Endothelial cell of umbilical vein (primary cell): ENCODE results near the gene OR6B3. TPM values are rescaled to one million over a fixed set of nuclear protein-coding genes. Genes with fewer than 3 reads are reported as not detected.

ENCODE experiments used
- BruUV-seq: library from RNA; stranded (reverse); fragments of 400-500 nt; replicated peaks from 2 replicates; lab custom pipeline; 2021; lab: Mats Ljungman, UMichigan
- CTCF ChIA-PET: fragments of 300-600, 350-600 bp; sonication (Branson Sonifier 250); formaldehyde crosslinking; loops from one replicate; lab custom pipeline; 2021; ENCODE audit warnings: antibody characterized with exemption, inconsistent platforms; lab: Charles Lee
- POLR2A ChIA-PET: fragments of 300-600, 350-600 bp; sonication (Branson Sonifier 250); formaldehyde crosslinking; loops from one replicate; lab custom pipeline; 2021; ENCODE audit warnings: antibody characterized with exemption, inconsistent platforms; lab: Charles Lee
- DNase-seq: peaks from one replicate; pipeline ENCODE4 v3.0.0-alpha.2; 2011; ENCODE audit warnings: low read depth, low spot score
- FAIRE-seq: peaks from 2 replicates; lab custom pipeline; 2011; peaks lifted over from hg19 to GRCh38; lab: Jason Lieb, UNC
- H2AFZ ChIP-seq: 2 replicates; pipeline ENCODE4 v1.6.0; 2012; ENCODE audit warnings: low read depth, low read length, control low read depth, inconsistent platforms
- H3K27ac ChIP-seq: 2 replicates; pipeline ENCODE4 v1.5.1; 2011; ENCODE audit warnings: low read depth, mild to moderate bottlenecking, control low read depth, low read length, moderate library complexity; ENCODE audit not compliant: insufficient read depth
- H3K27me3 ChIP-seq, 2 experiments: 2 replicates each; pipeline versions ENCODE4 v1.6.0 to v1.6.1; 2011; ENCODE audit warnings: low read length in 2 of 2, mixed read lengths in 1 of 2; ENCODE audit not compliant: control insufficient read depth in 2 of 2, insufficient read depth in 2 of 2
- H3K36me3 ChIP-seq, 2 experiments: 2 replicates in 1 of 2; 3 replicates in 1 of 2; pipeline ENCODE4 v1.5.1; 2011; ENCODE audit warnings: low read length in 2 of 2, mild to moderate bottlenecking in 1 of 2, moderate library complexity in 1 of 2; ENCODE audit not compliant: control insufficient read depth in 2 of 2, insufficient read depth in 2 of 2; ENCODE audit errors: extremely low read depth in 1 of 2
- H3K4me1 ChIP-seq: 3 replicates; pipeline ENCODE4 v1.5.1; 2011; ENCODE audit warnings: mild to moderate bottlenecking, low read length; ENCODE audit not compliant: control insufficient read depth, insufficient read depth; ENCODE audit errors: extremely low read depth
- H3K4me2 ChIP-seq: 2 replicates; pipeline ENCODE4 v1.6.1; 2011; ENCODE audit warnings: low read length, control low read depth, mixed read lengths; ENCODE audit not compliant: insufficient read depth
- H3K4me3 ChIP-seq, 3 experiments: fragments of 200-600 bp in 1 of 3; sonication (generic), shearing (Covaris generic) in 1 of 3; replicated peaks in 1 of 3; 2 replicates each; pipeline ENCODE4 v1.5.1; 2011 to 2016; ENCODE audit warnings: control low read depth in 3 of 3, low read length in 3 of 3, mild to moderate bottlenecking in 2 of 3, inconsistent platforms in 1 of 3, low read depth in 1 of 3, moderate library complexity in 1 of 3; ENCODE audit not compliant: insufficient read depth in 1 of 3
- H3K79me2 ChIP-seq: 2 replicates; pipeline ENCODE4 v1.6.0; 2012; ENCODE audit warnings: low read length, inconsistent platforms; ENCODE audit not compliant: control insufficient read depth, insufficient read depth
- H3K9ac ChIP-seq: replicated peaks from 2 replicates; pipeline ENCODE3; 2011; ENCODE audit warnings: low read length, control low read depth; ENCODE audit not compliant: insufficient read depth; ENCODE audit errors: extremely low read depth
- H3K9me1 ChIP-seq: replicated peaks from 3 replicates; pipeline ENCODE4 v1.6.0; 2011; ENCODE audit warnings: mild to moderate bottlenecking, low read length; ENCODE audit not compliant: control insufficient read depth, insufficient read depth; ENCODE audit errors: extremely low read depth
- H3K9me3 ChIP-seq: replicated peaks from 2 replicates; pipeline ENCODE4 v1.5.1; 2012; ENCODE audit warnings: low read length, inconsistent platforms; ENCODE audit not compliant: control insufficient read depth, insufficient read depth
- H4K20me1 ChIP-seq: replicated peaks from 2 replicates; pipeline ENCODE3; 2011; ENCODE audit warnings: mild to moderate bottlenecking, low read length; ENCODE audit not compliant: control insufficient read depth, insufficient read depth; ENCODE audit errors: extremely low read depth
- CTCF ChIP-seq, 2 donors: IDR thresholded peaks; 1 replicate in 1 of 2; 2 replicates in 1 of 2; pipeline ENCODE4 v1.5.1; 2011; ENCODE audit warnings: low read length in 2 of 2, mild to moderate bottlenecking in 2 of 2, moderate library complexity in 2 of 2, control low read depth in 1 of 2, inconsistent platforms in 1 of 2, low read depth in 1 of 2; ENCODE audit not compliant: insufficient read depth in 1 of 2; ENCODE audit errors: extremely low read depth in 1 of 2
- EZH2 ChIP-seq: IDR thresholded peaks from 2 replicates; pipeline ENCODE4 v1.6.1; 2012; ENCODE audit warnings: borderline replicate concordance, low read depth, mild to moderate bottlenecking, moderate library complexity, low read length, inconsistent platforms; ENCODE audit not compliant: severe bottlenecking
- FOS ChIP-seq: IDR thresholded peaks from 2 replicates; pipeline ENCODE4 v1.6.1; 2011; ENCODE audit warnings: mild to moderate bottlenecking, low read length, moderate library complexity, borderline replicate concordance; ENCODE audit not compliant: insufficient read depth
- GATA2 ChIP-seq: IDR thresholded peaks from 2 replicates; pipeline ENCODE4 v1.7.0; 2011; ENCODE audit warnings: low read depth, mild to moderate bottlenecking, moderate library complexity, mixed read lengths, low read length; ENCODE audit not compliant: insufficient read length, insufficient read depth
- JUN ChIP-seq: IDR thresholded peaks from 2 replicates; pipeline ENCODE4 v1.6.1; 2011; ENCODE audit warnings: borderline replicate concordance, low read depth; ENCODE audit not compliant: insufficient read length, insufficient read depth
- MYC ChIP-seq: IDR thresholded peaks from one replicate; pipeline ENCODE4 v1.6.1; 2011; ENCODE audit warnings: mild to moderate bottlenecking, low read depth, low read length
- POLR2A ChIP-seq: IDR thresholded peaks from 2 replicates; pipeline ENCODE4 v1.6.1; 2012; ENCODE audit warnings: low read depth, mild to moderate bottlenecking, control low read depth, low read length
- POLR2AphosphoS5 ChIP-seq: IDR thresholded peaks from 2 replicates; pipeline ENCODE4 v1.6.1; 2012; ENCODE audit warnings: low read depth, mild to moderate bottlenecking, control low read depth, low read length, moderate library complexity; ENCODE audit not compliant: insufficient read depth
- dilution Hi-C: fragments of 300-500 bp; cut with MboI; formaldehyde crosslinking; loops from one replicate; pipeline ENCODE4 v1.15.0; 2019; ENCODE audit warnings: low sequenced_read_pairs; ENCODE audit not compliant: extremely low pct_ligation_motif_present
- intact Hi-C: fragments of 100-400 bp; cut with micrococcal nuclease; formaldehyde crosslinking; loops from one replicate; pipeline ENCODE4 v1.10.0; 2022
- polyA plus RNA-seq, 4 experiments: library from polyadenylated mRNA; depleted of rRNA in 3 of 4; stranded (reverse) in 3 of 4; unstranded in 1 of 4; fragments of >200 nt; gene quantifications; 2 replicates each; pipeline versions ENCODE4 v1.2.1 to v1.2.3, GENCODE V29; 2011 to 2012; ENCODE audit warnings: missing spikeins in 1 of 4
- total RNA-seq: library from RNA; stranded (reverse); gene quantifications from 2 replicates; pipeline ENCODE4 v1.2.3, GENCODE V29; 2021
- TF ChIP-seq, protein P1 (sequence below): IDR thresholded peaks from 2 replicates; pipeline ENCODE4 v1.6.1; 2011; ENCODE audit not compliant: insufficient read depth, insufficient read length

OR6B3 gene
- total and polyA plus RNA-seq, 2 donors (not counting 3 experiments of a cell fraction or from before 2014, with no cell fraction given): not detected

- Histone ChIP-seq H2AFZ (no peak overlapping the region), H3K9ac (no peak overlapping the region), H3K27ac (no peak overlapping the region), H3K36me3 (no peaks in the 10 kb centered on the region), H3K9me1 (no peaks in the 10 kb centered on the region), H3K79me2 (no peaks in the 10 kb centered on the region), H3K4me1 (no peaks in the 10 kb centered on the region), H3K4me3 (no peak overlapping the region), H4K20me1 (no peaks in the 10 kb centered on the region), H3K4me2 (no peak overlapping the region), H3K27me3 (peaks cover 12 to 33% of the 10 kb centered on the region in 2 experiments), H3K9me3 (no peaks in the 10 kb centered on the region)
- dilution Hi-C loops: no loop called here
- TF ChIP-seq, protein P1, sequence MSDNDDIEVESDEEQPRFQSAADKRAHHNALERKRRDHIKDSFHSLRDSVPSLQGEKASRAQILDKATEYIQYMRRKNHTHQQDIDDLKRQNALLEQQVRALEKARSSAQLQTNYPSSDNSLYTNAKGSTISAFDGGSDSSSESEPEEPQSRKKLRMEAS: no peak
- no peak for TF ChIP-seq FOS
- no peak for TF ChIP-seq MYC
- TF ChIP-seq POLR2AphosphoS5: no peak
- no peak for TF ChIP-seq EZH2
- TF ChIP-seq CTCF (IDR thresholded peaks at IDR 0.05; ENCODE audit: extremely low read depth in 1 of 2, insufficient read depth in 1 of 2, low read depth in 1 of 2, low read length in 2 of 2): no peak
- no peak for TF ChIP-seq GATA2
- no peak for TF ChIP-seq POLR2A
- TF ChIP-seq JUN: no peak
- FAIRE-seq (no peak), DNase-seq (no peak)
- intact Hi-C loops: no loop called here
- no TSS peak for BruUV-seq
- ChIA-PET POLR2A (no interaction called here), CTCF (no interaction called here)
These were observed 45.0 kb upstream of the OR6B3 start for GRCh38 chr2:240098349-240098748.
